Mesenchymal stem cell (in vitro differentiated cells and primary cell): Measurements from ENCODE around the gene SLC6A3.

ENCODE experiments used
- DNase-seq: peaks from one replicate; pipeline ENCODE4 v3.0.0-alpha.2; 2013
- H2AFZ ChIP-seq: one replicate; pipeline ENCODE4 v1.6.1; 2013; ENCODE audit warnings: low read depth, mild to moderate bottlenecking, control low read depth, inconsistent platforms, low read length, moderate library complexity
- H2AK5ac ChIP-seq: 2 replicates; pipeline ENCODE4 v1.6.1; 2013; ENCODE audit warnings: low read length, moderate library complexity, mild to moderate bottlenecking, inconsistent platforms; ENCODE audit not compliant: severe bottlenecking
- H2BK120ac ChIP-seq: one replicate; pipeline ENCODE4 v1.6.1; 2013; ENCODE audit warnings: low read depth, mild to moderate bottlenecking, inconsistent platforms, low read length, moderate library complexity
- H2BK12ac ChIP-seq, 2 experiments: one replicate each; pipeline ENCODE4 v1.6.1; 2013; ENCODE audit warnings: inconsistent platforms in 2 of 2, low read length in 2 of 2, mild to moderate bottlenecking in 2 of 2, moderate library complexity in 2 of 2, control low read depth in 1 of 2
- H2BK15ac ChIP-seq: one replicate; pipeline ENCODE4 v1.6.1; 2013; ENCODE audit warnings: mild to moderate bottlenecking, low read depth, inconsistent platforms; ENCODE audit not compliant: poor library complexity, severe bottlenecking
- H2BK5ac ChIP-seq: 2 replicates; pipeline ENCODE4 v1.6.1; 2013; ENCODE audit warnings: low read depth, mild to moderate bottlenecking, low read length, control low read depth, inconsistent platforms; ENCODE audit not compliant: poor library complexity, severe bottlenecking
- H3K14ac ChIP-seq, 2 experiments: one replicate each; pipeline ENCODE4 v1.6.1; 2013; ENCODE audit warnings: inconsistent platforms in 2 of 2, low read length in 2 of 2, control low read depth in 1 of 2, mild to moderate bottlenecking in 1 of 2, moderate library complexity in 1 of 2
- H3K18ac ChIP-seq, 2 experiments: one replicate each; pipeline ENCODE4 v1.6.1; 2013; ENCODE audit warnings: inconsistent platforms in 2 of 2, low read length in 2 of 2, control low read depth in 1 of 2, low read depth in 1 of 2, mild to moderate bottlenecking in 1 of 2
- H3K23ac ChIP-seq, 2 experiments: one replicate each; pipeline ENCODE4 v1.6.1; 2013; ENCODE audit warnings: inconsistent platforms in 2 of 2, low read length in 2 of 2, mild to moderate bottlenecking in 2 of 2, moderate library complexity in 2 of 2, control low read depth in 1 of 2
- H3K27ac ChIP-seq: 2 replicates; pipeline ENCODE4 v1.5.1; 2013; ENCODE audit warnings: mild to moderate bottlenecking, moderate library complexity, low read length, control low read depth, inconsistent platforms; ENCODE audit not compliant: poor library complexity, severe bottlenecking
- H3K27me3 ChIP-seq, 2 experiments: 2 replicates each; pipeline versions ENCODE4 v1.6.1 to v1.7.0; 2013; ENCODE audit warnings: low read length in 2 of 2, mild to moderate bottlenecking in 2 of 2, moderate library complexity in 2 of 2, control low read depth in 1 of 2, inconsistent platforms in 1 of 2; ENCODE audit not compliant: control insufficient read depth in 1 of 2, insufficient read depth in 1 of 2
- H3K36me3 ChIP-seq, 2 experiments: 2 replicates each; pipeline versions ENCODE4 v1.6.1 to v1.7.0; 2013; ENCODE audit warnings: low read length in 2 of 2, control low read depth in 1 of 2, inconsistent platforms in 1 of 2, low read depth in 1 of 2, mild to moderate bottlenecking in 1 of 2; ENCODE audit not compliant: insufficient read depth in 2 of 2, control insufficient read depth in 1 of 2
- H3K4ac ChIP-seq, 2 experiments: one replicate each; pipeline ENCODE4 v1.6.1; 2013; ENCODE audit warnings: inconsistent platforms in 2 of 2, low read length in 2 of 2, mild to moderate bottlenecking in 2 of 2, moderate library complexity in 2 of 2, control low read depth in 1 of 2, low read depth in 1 of 2
- H3K4me1 ChIP-seq: 2 replicates; pipeline ENCODE4 v1.6.1; 2013; ENCODE audit warnings: low read depth, low read length, control low read depth; ENCODE audit not compliant: control insufficient read depth, insufficient read depth
- H3K4me2 ChIP-seq: 2 replicates; pipeline ENCODE4 v1.6.1; 2013; ENCODE audit warnings: low read length, mild to moderate bottlenecking, inconsistent platforms; ENCODE audit not compliant: poor library complexity, severe bottlenecking
- H3K4me3 ChIP-seq, 2 experiments: 2 replicates each; pipeline versions ENCODE4 v1.5.1 to v1.7.0; 2013; ENCODE audit warnings: low read length in 2 of 2, mild to moderate bottlenecking in 2 of 2, control low read depth in 1 of 2, low read depth in 1 of 2; ENCODE audit not compliant: insufficient read depth in 1 of 2
- H3K79me1 ChIP-seq: replicated peaks from 2 replicates; pipeline ENCODE4 v1.6.1; 2013; ENCODE audit warnings: mild to moderate bottlenecking, control low read depth, low read length, inconsistent platforms; ENCODE audit not compliant: poor library complexity, severe bottlenecking
- H3K9ac ChIP-seq: 2 replicates; pipeline ENCODE4 v1.7.0; 2013; ENCODE audit warnings: mild to moderate bottlenecking, low read length, moderate library complexity
- H3K9me3 ChIP-seq: 2 replicates; pipeline ENCODE4 v1.7.0; 2013; ENCODE audit warnings: mild to moderate bottlenecking, low read length; ENCODE audit not compliant: control insufficient read depth
- H4K8ac ChIP-seq: one replicate; pipeline ENCODE4 v1.6.1; 2013; ENCODE audit warnings: inconsistent platforms, mild to moderate bottlenecking, low read length, moderate library complexity
- H4K91ac ChIP-seq: one replicate; pipeline ENCODE4 v1.6.1; 2013; ENCODE audit warnings: mild to moderate bottlenecking, low read length, inconsistent platforms
- WGBS: methylation state at CpG from one replicate; pipeline ENCODE4 v1.1.7; 2013; ENCODE audit warnings: mixed read lengths; 5-methylcytosine and 5-hydroxymethylcytosine counted together

Gene SLC6A3

DNA sequence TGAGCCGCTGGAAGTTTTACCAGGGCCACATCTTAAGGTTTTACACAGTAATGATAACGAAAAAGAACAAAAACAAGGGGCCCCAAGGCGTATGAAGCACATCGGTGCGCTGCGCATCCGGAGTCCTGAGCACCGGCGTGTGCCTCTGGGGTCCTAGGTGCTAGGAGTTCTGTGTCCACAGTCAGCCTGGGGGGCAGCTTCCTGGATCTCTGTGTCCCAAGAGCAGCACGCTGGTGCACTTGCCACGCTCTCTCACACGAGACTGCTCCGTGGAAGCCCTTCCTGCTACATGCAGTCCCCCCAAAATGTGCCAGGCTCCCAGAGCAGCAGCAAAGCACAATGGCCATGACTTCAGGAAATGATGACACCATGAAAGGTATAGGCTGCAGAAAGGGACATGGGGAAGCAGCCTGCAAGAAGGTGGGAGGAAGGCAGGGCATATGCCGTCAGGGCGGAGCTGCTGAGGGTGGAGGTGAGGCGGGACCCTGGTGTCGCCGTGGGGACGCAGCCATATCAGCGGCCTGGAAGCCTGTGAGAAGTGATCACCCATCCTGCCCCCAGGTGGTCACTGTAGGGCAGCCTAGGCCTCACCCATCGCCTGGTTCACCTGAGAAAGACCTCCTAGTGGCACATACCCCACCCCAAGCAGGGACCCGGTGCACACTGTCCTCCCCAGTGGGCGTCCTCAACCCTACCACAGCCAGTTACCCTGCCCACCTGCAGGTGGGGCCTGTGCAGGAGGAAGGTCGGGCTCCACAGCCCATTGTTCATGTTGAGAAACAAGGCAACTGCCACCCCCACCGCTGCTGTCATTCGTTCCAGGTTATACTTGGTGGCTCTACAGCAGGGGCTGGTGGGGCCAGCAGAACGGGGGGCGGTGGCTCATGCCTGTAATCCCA, 23.6 kb upstream of the SLC6A3 start:
- Histone ChIP-seq H3K36me3 (peaks cover 83 to 94% of the 10 kb centered on the region in 2 experiments), H3K18ac (no peak overlapping the region), H3K4ac (no peak overlapping the region), H4K91ac (no peak overlapping the region), H3K79me1 (peaks cover 6% of the 10 kb centered on the region), H2BK12ac (no peak overlapping the region), H3K4me2 (no peak overlapping the region), H3K4me3 (no peak overlapping the region), H2BK120ac (no peak overlapping the region), H3K9ac (no peak overlapping the region), H3K4me1 (peaks cover 6% of the 10 kb centered on the region), H3K14ac (no peak overlapping the region), H2BK5ac (no peak overlapping the region), H3K9me3 (no peaks in the 10 kb centered on the region), H2AFZ (no peak overlapping the region), H3K27ac (no peak overlapping the region), H3K23ac (no peak overlapping the region), H2AK5ac (no peak overlapping the region), H3K27me3 (no peaks in the 10 kb centered on the region), H2BK15ac (no peak overlapping the region), H4K8ac (no peak overlapping the region)
- WGBS: 97% methylated on average over 28 of the region's 28 CpGs
- DNase-seq: no peak

GRCh38 chr5:1468247-1468612, 23.0 kb upstream of the SLC6A3 start:
- Histone ChIP-seq H2BK5ac (no peak overlapping the region), H3K23ac (no peak overlapping the region), H2BK12ac (no peak overlapping the region), H3K27me3 (no peaks in the 10 kb centered on the region), H3K14ac (no peak overlapping the region), H3K18ac (no peak overlapping the region), H2AK5ac (no peak overlapping the region), H4K91ac (no peak overlapping the region), H3K27ac (no peak overlapping the region), H3K4me3 (no peak overlapping the region), H3K9ac (no peak overlapping the region), H3K4ac (no peak overlapping the region), H3K36me3 (peaks cover 83 to 94% of the 10 kb centered on the region in 2 experiments), H3K9me3 (no peaks in the 10 kb centered on the region), H2BK15ac (no peak overlapping the region), H2BK120ac (no peak overlapping the region), H4K8ac (no peak overlapping the region), H2AFZ (no peak overlapping the region), H3K79me1 (peaks cover 6% of the 10 kb centered on the region), H3K4me1 (peaks cover 6% of the 10 kb centered on the region), H3K4me2 (no peak overlapping the region)
- 94% methylated on average over 15 of the region's 15 CpGs for WGBS
- no peak for DNase-seq

DNA sequence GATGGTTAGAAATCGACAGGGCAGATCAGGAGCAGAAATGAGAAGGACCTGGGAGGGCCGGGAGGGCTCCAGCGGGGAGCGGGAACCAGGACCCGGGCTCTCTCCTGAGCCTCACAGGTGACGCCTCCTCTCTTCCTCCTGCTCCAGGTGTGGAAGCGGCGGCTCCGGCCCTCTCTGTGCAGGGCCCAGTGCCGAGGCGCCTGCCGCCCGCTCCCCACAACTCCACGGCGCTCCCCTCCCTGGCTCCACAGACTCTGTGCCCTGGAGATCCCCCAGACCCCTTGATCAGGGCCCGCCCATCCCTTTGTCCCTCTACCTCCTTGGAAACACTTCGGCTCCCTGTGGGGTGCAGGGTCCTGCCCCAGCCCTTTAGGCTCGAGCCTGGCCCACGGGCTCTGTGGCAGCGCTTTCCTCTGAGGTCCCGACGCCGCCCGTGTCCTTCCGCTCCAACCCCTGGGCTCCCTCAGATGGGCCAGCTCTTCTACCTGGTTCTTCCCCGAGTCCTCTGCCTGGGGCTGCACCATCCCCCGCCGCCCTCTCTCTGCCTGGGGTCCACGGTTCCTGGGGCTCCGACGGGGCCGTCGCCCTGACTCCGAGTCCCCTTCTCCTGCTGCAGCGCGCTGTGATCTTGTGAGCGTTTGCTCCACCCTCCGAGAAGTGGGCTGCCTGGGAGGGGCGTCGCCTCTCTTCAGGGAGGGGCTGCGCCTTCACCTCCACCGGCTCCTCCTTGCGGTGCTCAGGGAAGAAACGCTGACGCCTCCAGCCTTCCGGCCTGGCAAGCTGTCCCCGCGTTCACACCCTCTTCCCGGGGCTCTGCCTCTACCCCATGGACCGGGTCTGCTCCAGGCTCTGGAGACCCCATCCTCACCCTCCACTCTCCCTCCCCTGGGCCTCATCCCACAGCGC, 22.4 kb upstream of the SLC6A3 start:
- Histone ChIP-seq H4K91ac (no peak overlapping the region), H3K9ac (no peak overlapping the region), H2BK12ac (no peak overlapping the region), H2BK5ac (no peak overlapping the region), H2AFZ (no peak overlapping the region), H3K27me3 (no peaks in the 10 kb centered on the region), H3K14ac (no peak overlapping the region), H3K36me3 (peaks cover 83 to 92% of the 10 kb centered on the region in 2 experiments), H2BK15ac (no peak overlapping the region), H3K27ac (no peak overlapping the region), H3K4me1 (peaks cover 6% of the 10 kb centered on the region), H3K4me3 (no peak overlapping the region), H3K9me3 (no peaks in the 10 kb centered on the region), H4K8ac (no peak overlapping the region), H3K18ac (no peak overlapping the region), H3K79me1 (peaks cover 6% of the 10 kb centered on the region), H3K4me2 (no peak overlapping the region), H3K23ac (no peak overlapping the region), H2BK120ac (no peak overlapping the region), H3K4ac (no peak overlapping the region), H2AK5ac (no peak overlapping the region)
- no peak for DNase-seq
- 97% methylated on average over 51 of the region's 51 CpGs for WGBS
